Upper lobe of right lung (tissue), 1 donor: ENCODE measurements around the gene HTR3A. TPM values are rescaled to one million over a fixed set of nuclear protein-coding genes. Genes with fewer than 3 reads are reported as not detected.
"Not testable (repeated sequence)": the region's sequence is repeated elsewhere in the genome, so short reads cannot be mapped to it uniquely, and the experiment has no call there.

Source experiments
- ATAC-seq: fragments of 200-7000 bp; cut with Tn5 transposase; one replicate; pipeline ENCODE4 v1.9.1; 2020; ENCODE audit warnings: mild to moderate bottlenecking, moderate library complexity
- DNase-seq: peaks from one replicate; pipeline ENCODE4 v3.0.0-alpha.2; 2020
- H3K27ac ChIP-seq: fragments of 200-600 bp; one replicate; pipeline ENCODE4 v1.8.0; 2022
- H3K27me3 ChIP-seq: fragments of 200-600 bp; one replicate; pipeline ENCODE4 v1.8.0; 2022; ENCODE audit warnings: mild to moderate bottlenecking
- H3K36me3 ChIP-seq: fragments of 200-600 bp; one replicate; pipeline ENCODE4 v1.8.0; 2022
- H3K4me1 ChIP-seq: fragments of 200-600 bp; one replicate; pipeline ENCODE4 v1.8.0; 2022
- H3K4me3 ChIP-seq: fragments of 200-600 bp; one replicate; pipeline ENCODE4 v1.8.0; 2022; ENCODE audit warnings: mild to moderate bottlenecking
- H3K9me3 ChIP-seq: fragments of 200-600 bp; one replicate; pipeline ENCODE4 v1.8.0; 2022
- intact Hi-C: fragments of 100-400 bp; cut with DNase I; formaldehyde crosslinking; loops from one replicate; pipeline ENCODE4 v1.11.0; 2022
- long read RNA-seq: library from polyadenylated mRNA; unstranded; transcript quantifications from one replicate; pipeline ENCODE4 v2.0.0, GENCODE V29; 2021
- total RNA-seq: library from RNA; stranded (reverse); fragmentation: NEBNext Ultra II Directional; extraction: Animal tissue kit (Norgen Biotek cat#: 25700); gene quantifications from one replicate; pipeline ENCODE4 v1.2.1, GENCODE V29; 2021
- TF ChIP-seq, protein P1 (sequence below): fragments of 200-600 bp; IDR thresholded peaks from one replicate; pipeline ENCODE4 v1.8.0; 2022; ENCODE audit warnings: antibody characterized with exemption
- donor health status: DM: no; HTN: yes; CAD: no; lungs with severe emphysema.

HTR3A gene
- not detected for total RNA-seq
- long read RNA-seq: 0 reads

DNA sequence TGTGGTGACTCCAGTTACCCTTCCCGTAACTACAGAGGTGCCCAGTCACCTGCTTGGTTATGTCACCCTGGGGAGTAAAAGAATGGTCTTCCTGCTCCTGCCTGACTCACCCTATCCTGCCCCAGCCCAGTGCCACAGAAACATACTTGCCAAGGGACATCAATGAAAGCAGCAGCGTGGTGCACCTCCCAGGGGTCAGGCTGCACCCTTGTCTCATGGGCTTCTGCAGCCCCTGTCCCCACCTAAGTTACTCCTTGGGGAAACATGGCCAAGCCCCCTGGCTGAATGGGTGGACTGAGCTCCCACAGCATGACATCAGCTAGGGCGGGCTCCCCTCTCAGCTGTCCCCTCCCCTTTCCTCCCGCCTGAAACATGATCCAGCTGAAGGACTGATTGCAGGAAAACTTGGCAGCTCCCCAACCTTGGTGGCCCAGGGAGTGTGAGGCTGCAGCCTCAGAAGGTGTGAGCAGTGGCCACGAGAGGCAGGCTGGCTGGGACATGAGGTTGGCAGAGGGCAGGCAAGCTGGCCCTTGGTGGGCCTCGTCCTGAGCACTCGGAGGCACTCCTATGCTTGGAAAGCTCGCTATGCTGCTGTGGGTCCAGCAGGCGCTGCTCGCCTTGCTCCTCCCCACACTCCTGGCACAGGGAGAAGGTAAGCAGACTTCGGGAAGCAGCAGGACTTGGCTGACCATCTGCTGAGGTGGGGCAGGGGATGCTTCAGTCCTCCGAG, at the start of gene HTR3A:
Gene HTR3A (plus strand): TSS at position 368 of the 730 bp plus-strand sequence. CDS start 218 bp downstream, at position 586.
- peak; percentile 85 for DNase-seq
- TF ChIP-seq, protein P1, sequence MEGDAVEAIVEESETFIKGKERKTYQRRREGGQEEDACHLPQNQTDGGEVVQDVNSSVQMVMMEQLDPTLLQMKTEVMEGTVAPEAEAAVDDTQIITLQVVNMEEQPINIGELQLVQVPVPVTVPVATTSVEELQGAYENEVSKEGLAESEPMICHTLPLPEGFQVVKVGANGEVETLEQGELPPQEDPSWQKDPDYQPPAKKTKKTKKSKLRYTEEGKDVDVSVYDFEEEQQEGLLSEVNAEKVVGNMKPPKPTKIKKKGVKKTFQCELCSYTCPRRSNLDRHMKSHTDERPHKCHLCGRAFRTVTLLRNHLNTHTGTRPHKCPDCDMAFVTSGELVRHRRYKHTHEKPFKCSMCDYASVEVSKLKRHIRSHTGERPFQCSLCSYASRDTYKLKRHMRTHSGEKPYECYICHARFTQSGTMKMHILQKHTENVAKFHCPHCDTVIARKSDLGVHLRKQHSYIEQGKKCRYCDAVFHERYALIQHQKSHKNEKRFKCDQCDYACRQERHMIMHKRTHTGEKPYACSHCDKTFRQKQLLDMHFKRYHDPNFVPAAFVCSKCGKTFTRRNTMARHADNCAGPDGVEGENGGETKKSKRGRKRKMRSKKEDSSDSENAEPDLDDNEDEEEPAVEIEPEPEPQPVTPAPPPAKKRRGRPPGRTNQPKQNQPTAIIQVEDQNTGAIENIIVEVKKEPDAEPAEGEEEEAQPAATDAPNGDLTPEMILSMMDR: no peak
- intact Hi-C loops: no loop called here

DNA sequence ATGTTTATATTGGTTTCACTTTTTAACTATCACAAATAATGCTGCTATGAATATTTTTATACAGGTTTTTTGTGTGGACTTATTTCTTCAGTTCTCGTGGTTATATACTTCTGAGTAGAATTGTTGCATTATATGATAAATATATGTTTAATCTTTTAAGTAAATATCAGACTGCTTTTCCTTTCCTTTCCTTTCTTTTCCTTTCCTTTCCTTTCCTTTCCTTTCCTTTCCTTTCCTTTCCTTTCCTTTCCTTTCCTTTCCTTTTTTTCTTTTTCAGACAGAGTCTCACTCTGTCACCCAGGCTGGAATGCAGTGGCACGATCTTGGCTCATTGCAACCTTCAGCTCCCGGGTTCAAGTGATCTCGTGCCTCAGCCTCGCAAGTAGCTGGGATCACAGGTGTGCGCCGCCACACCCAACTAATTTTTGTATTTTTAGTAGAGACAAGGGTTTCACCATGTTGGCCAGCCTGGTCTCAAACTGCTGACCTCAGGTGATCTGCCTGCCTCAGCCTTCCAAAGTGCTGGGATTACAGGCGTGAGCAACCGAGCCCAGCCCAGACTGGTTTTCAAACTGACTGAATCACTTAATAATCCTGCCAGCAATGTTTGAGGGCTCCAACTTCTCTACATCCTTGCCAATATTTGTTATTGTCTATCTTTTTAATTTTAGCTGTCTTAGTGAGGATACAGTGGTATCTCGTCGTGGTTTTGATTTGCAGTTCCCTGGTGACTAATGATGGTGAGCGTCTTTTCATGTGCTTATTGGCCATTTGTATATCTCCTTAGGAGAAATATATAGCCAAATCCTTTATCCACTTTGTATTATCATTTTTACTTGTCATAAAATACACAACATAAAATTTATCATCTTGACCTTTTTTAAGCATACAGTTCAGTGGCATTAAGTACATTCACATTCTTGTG, 48.4 kb upstream of the HTR3A start:
- Histone ChIP-seq H3K27me3 (peaks cover 12% of the 10 kb centered on the region), H3K27ac (no peak overlapping the region), H3K9me3 (no peaks in the 10 kb centered on the region), H3K4me3 (no peak overlapping the region), H3K4me1 (no peaks in the 10 kb centered on the region), H3K36me3 (no peaks in the 10 kb centered on the region)
- TF ChIP-seq, protein P1: no peak
- no peak for DNase-seq
- no peak for ATAC-seq
- intact Hi-C loops: no loop called here

More for the DNA sequence above, at the start of gene HTR3A:
- no peaks in the 10 kb centered on the region for H3K9me3 ChIP-seq
- H3K4me1 ChIP-seq: peaks cover 7% of the 10 kb centered on the region
- no peak within 1 kb of the TSS for H3K4me3 ChIP-seq
- H3K27ac ChIP-seq: no peak within 1 kb of the TSS
- H3K36me3 ChIP-seq: no peaks in the 10 kb centered on the region
- peak; percentile 86 for ATAC-seq
- H3K27me3 ChIP-seq: peaks cover 8% of the 10 kb centered on the region

DNA sequence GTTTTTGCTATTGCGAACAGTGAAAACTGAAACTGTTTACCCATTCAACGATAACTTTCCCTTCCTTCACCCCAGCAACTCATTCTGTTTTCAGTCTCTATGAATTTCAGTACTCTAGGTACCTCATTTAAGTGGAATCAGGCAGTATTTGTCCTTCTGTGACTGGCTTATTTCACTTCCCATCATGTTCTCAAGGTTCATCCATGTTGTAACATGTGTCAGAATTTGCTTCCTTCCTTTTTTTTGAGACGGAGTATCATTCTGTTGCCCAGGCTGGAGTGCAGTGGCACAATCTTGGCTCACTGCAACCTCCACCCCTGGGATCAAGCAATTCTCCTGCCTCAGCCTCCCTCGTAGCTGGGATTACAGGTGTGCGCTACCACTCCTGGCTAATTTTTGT, 46.6 kb upstream of the HTR3A start:
- no peaks in the 10 kb centered on the region for H3K4me1 ChIP-seq
- no peak for DNase-seq
- TF ChIP-seq, protein P1: no peak
- H3K4me3 ChIP-seq: no peak overlapping the region
- intact Hi-C loops: no loop called here
- no peaks in the 10 kb centered on the region for H3K36me3 ChIP-seq
- H3K27ac ChIP-seq: no peak overlapping the region
- peaks cover 12% of the 10 kb centered on the region for H3K27me3 ChIP-seq
- H3K9me3 ChIP-seq: no peaks in the 10 kb centered on the region
- ATAC-seq: no peak

DNA sequence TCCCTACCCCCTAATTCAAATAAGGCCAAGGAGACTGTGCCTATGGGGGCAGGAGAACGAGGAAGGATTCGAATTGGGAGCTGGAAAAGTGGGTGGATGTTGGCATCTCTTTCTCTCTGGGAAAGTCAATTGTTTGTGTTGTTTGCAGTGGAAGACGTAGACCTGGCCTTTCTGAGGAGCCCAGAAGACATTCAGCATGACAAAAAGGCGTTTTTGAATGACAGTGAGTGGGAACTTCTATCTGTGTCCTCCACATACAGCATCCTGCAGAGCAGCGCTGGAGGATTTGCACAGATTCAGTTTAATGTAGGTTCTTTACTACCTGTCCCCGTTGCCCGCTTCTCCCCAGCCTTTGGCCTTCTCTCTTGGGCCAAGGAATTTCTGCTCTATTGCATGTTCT, 42.1 kb upstream of the HTR3A start:
- H3K4me3 ChIP-seq: no peak overlapping the region
- DNase-seq: no peak
- H3K36me3 ChIP-seq: no peaks in the 10 kb centered on the region
- no peak overlapping the region for H3K27ac ChIP-seq
- H3K9me3 ChIP-seq: no peaks in the 10 kb centered on the region
- peaks cover 12% of the 10 kb centered on the region for H3K27me3 ChIP-seq
- intact Hi-C loops: no loop called here
- TF ChIP-seq, protein P1: no peak
- ATAC-seq: no peak
- H3K4me1 ChIP-seq: no peaks in the 10 kb centered on the region

DNA sequence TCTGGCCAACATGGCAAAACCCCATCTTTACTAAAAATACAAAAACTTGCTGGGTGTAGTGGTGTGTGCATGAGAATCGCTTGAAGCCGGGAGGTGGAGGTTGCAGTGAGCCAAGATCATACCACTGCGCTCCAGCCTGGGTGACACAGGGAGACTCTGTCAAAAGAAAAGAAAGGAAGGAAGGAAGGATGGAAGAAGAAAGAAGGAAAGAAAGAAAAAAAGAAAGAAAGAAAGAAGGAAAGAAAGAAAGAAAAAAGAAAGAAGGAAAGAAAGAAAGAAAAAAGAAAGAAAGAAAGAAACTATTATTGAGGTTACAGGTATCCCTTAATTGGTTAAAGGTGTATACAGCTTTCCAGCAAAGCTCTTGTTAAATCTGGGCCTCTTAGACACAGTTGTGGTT, 40.7 kb upstream of the HTR3A start:
- H3K27me3 ChIP-seq: peaks cover 12% of the 10 kb centered on the region
- DNase-seq, H3K4me3 ChIP-seq, intact Hi-C loops, ATAC-seq, H3K27ac ChIP-seq, H3K4me1 ChIP-seq, H3K36me3 ChIP-seq, H3K9me3 ChIP-seq: not testable (repeated sequence)

DNA sequence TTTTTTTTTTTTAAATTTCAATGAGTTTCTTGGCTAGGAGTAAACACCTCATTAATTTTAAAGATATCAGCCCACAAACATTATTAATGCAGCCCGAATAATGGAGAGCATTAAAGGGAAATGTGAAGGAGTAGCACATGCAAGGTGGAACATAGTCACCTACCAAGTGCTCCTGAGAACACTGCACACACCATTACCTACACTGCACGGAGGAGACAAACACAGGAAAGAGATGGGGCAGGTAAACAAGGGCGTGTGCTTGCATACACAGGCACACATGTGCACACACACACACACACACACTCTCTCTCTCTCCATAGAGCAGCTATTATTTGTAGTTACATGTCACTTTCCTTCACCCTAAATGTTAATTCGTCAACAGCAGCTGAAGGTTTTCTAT, 40.1 kb upstream of the HTR3A start:
- Histone ChIP-seq H3K4me3 (no peak overlapping the region), H3K4me1 (no peaks in the 10 kb centered on the region), H3K9me3 (no peaks in the 10 kb centered on the region), H3K36me3 (no peaks in the 10 kb centered on the region), H3K27ac (no peak overlapping the region), H3K27me3 (peaks cover 12% of the 10 kb centered on the region)
- no peak for DNase-seq
- TF ChIP-seq, protein P1: no peak
- peak; percentile 33 for ATAC-seq
- intact Hi-C loops: no loop called here
